Esophagus squamous epithelium (tissue), 4 donors: ENCODE data around the gene P3H2.

Source experiments
- CTCF ChIP-seq, 6 experiments: fragments of 450-650 bp in 4 of 6; fragments of 200-600 bp in 2 of 6; sonication (generic) in 2 of 6; IDR thresholded peaks; one replicate each; pipeline ENCODE4 v1.5.1; 2016 to 2019; ENCODE audit warnings: antibody characterized with exemption in 6 of 6, mild to moderate bottlenecking in 4 of 6, moderate library complexity in 4 of 6
- POLR2A ChIP-seq, 4 donors: fragments of 450-650 bp; IDR thresholded peaks; one replicate each; pipeline ENCODE4 v1.6.1; 2017; ENCODE audit warnings: antibody characterized with exemption in 4 of 4, mild to moderate bottlenecking in 4 of 4, moderate library complexity in 3 of 4

GRCh38 chr3:189981668-189982067, 139.0 kb downstream of the P3H2 start:
- no peak for TF ChIP-seq CTCF (IDR thresholded peaks at IDR 0.05)
- TF ChIP-seq POLR2A (IDR thresholded peaks at IDR 0.05), result no peak
